ENCODE results near the gene OR14K1.

- no peak for TF ChIP-seq ZNF302 (CRISPR knock-in tag; IDR thresholded peaks at IDR 0.05)
- TF ChIP-seq RFX5 (IDR thresholded peaks at IDR 0.05) = no peak
- no peak for TF ChIP-seq POLR2A (IDR thresholded peaks at IDR 0.05; ENCODE audit: low read length)
- no peak for TF ChIP-seq ELK1 (IDR thresholded peaks at IDR 0.05; ENCODE audit: low read depth, low read length)
- no peak for TF ChIP-seq CTCF (IDR thresholded peaks at IDR 0.05)
- no peak for TF ChIP-seq EP300 (IDR thresholded peaks at IDR 0.05)
- no peak for TF ChIP-seq SMC3 (IDR thresholded peaks at IDR 0.05)
- TF ChIP-seq POLR2AphosphoS2 (conservative IDR thresholded peaks at IDR 0.05; ENCODE audit: low read length) = no peak
- TF ChIP-seq KDM1A (IDR thresholded peaks at IDR 0.05; ENCODE audit: low read depth) = no peak
- TF ChIP-seq JUN (IDR thresholded peaks at IDR 0.05) = no peak
- no peak for TF ChIP-seq CHD2 (IDR thresholded peaks at IDR 0.05; ENCODE audit: low read length, partially characterized antibody)
- TF ChIP-seq SREBF2 (IDR thresholded peaks at IDR 0.05) = no peak
- TF ChIP-seq REST (IDR thresholded peaks at IDR 0.05) = no peak
Observed at GRCh38 chr1:247747616-247748015, 9.2 kb downstream of the OR14K1 start.
